SH-SY5Y (cell line): ENCODE data around the gene FAM89B.

Source experiments
- GATA2 ChIP-seq: IDR thresholded peaks from 2 replicates; pipeline ENCODE4 v1.6.1; 2011; ENCODE audit warnings: mild to moderate bottlenecking, low read depth, low read length
- GATA3 ChIP-seq: IDR thresholded peaks from 2 replicates; pipeline ENCODE4 v1.6.1; 2011; ENCODE audit warnings: low read depth, mild to moderate bottlenecking, low read length, moderate library complexity

DNA sequence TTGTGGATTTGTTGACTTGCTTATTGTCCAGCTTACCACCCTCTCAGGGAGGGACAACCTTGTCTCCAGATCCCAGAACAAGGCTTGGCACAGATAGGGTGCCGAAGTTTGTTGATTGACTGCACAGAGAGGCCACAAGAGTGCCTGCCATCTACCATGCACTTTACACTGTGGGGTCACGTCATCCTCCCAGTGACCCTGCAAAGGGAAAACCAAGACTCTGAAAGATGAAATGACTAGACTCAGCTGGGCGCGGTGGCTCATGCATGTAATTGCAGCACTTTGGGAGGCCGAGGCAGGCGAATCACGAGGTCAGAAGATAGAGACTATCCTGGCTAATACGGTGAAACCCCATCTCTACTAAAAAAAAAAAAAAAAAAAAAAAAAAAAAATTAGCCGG is 9.6 kb upstream of the FAM89B start:
- TF ChIP-seq GATA2 (no peak), GATA3 (no peak)
